Neuronal stem cell (in vitro differentiated cells): Measurements from ENCODE around the gene CXorf58.

Source experiments
- DNase-seq: peaks from one replicate; pipeline ENCODE4 v3.0.0-alpha.2; 2013; ENCODE audit warnings: low spot score
- H2AFZ ChIP-seq: one replicate; pipeline ENCODE4 v1.6.1; 2013; ENCODE audit warnings: mild to moderate bottlenecking, low read length, inconsistent platforms
- H2AK5ac ChIP-seq: 2 replicates; pipeline ENCODE4 v1.6.1; 2013; ENCODE audit warnings: low read depth, mild to moderate bottlenecking, inconsistent platforms, low read length, moderate library complexity, mixed read lengths
- H2BK120ac ChIP-seq: 2 replicates; pipeline ENCODE4 v1.6.1; 2013; ENCODE audit warnings: low read depth, mild to moderate bottlenecking, inconsistent platforms, low read length, moderate library complexity, mixed read lengths
- H2BK12ac ChIP-seq: one replicate; pipeline ENCODE4 v1.6.1; 2013; ENCODE audit warnings: low read length, inconsistent platforms
- H2BK15ac ChIP-seq: 2 replicates; pipeline ENCODE4 v1.6.1; 2013; ENCODE audit warnings: mild to moderate bottlenecking, low read length, inconsistent platforms, mixed read lengths
- H2BK5ac ChIP-seq: one replicate; pipeline ENCODE4 v1.6.1; 2013; ENCODE audit warnings: inconsistent platforms, mild to moderate bottlenecking, low read length, moderate library complexity
- H3K14ac ChIP-seq: one replicate; pipeline ENCODE4 v1.6.1; 2013; ENCODE audit warnings: low read length, inconsistent platforms
- H3K18ac ChIP-seq: 2 replicates; pipeline ENCODE4 v1.6.1; 2013; ENCODE audit warnings: low read length, inconsistent platforms
- H3K23ac ChIP-seq: 2 replicates; pipeline ENCODE4 v1.6.1; 2013; ENCODE audit warnings: low read depth, mild to moderate bottlenecking, mixed read lengths, low read length, inconsistent platforms; ENCODE audit not compliant: poor library complexity
- H3K27ac ChIP-seq: replicated peaks from 3 replicates; pipeline ENCODE4 v1.5.1; 2013; ENCODE audit warnings: low read length, inconsistent platforms
- H3K27me3 ChIP-seq, 3 experiments: 2 replicates each; pipeline ENCODE4 v1.6.1; 2013; ENCODE audit warnings: low read length in 3 of 3, mild to moderate bottlenecking in 2 of 3, inconsistent platforms in 1 of 3, low read depth in 1 of 3, mixed read lengths in 1 of 3, moderate library complexity in 1 of 3; ENCODE audit not compliant: control insufficient read depth in 3 of 3, insufficient read depth in 3 of 3
- H3K36me3 ChIP-seq, 2 donors: replicated peaks in 1 of 2; 2 replicates each; pipeline ENCODE4 v1.6.1; 2013; ENCODE audit warnings: low read length in 2 of 2; ENCODE audit not compliant: control insufficient read depth in 2 of 2, insufficient read depth in 2 of 2
- H3K4ac ChIP-seq: 2 replicates; pipeline ENCODE4 v1.6.1; 2013; ENCODE audit warnings: inconsistent platforms, mild to moderate bottlenecking, low read length, moderate library complexity
- H3K4me1 ChIP-seq, 2 donors: 1 replicate in 1 of 2; 2 replicates in 1 of 2; pipeline ENCODE4 v1.6.1; 2013; ENCODE audit warnings: low read length in 2 of 2, low read depth in 1 of 2; ENCODE audit not compliant: control insufficient read depth in 2 of 2, insufficient read depth in 1 of 2
- H3K4me2 ChIP-seq: one replicate; pipeline ENCODE4 v1.6.1; 2013; ENCODE audit warnings: mild to moderate bottlenecking, low read length, inconsistent platforms; ENCODE audit not compliant: insufficient read depth, poor library complexity, severe bottlenecking
- H3K4me3 ChIP-seq, 2 donors: 2 replicates each; pipeline ENCODE4 v1.5.1; 2013; ENCODE audit warnings: low read length in 2 of 2, mild to moderate bottlenecking in 2 of 2, inconsistent platforms in 1 of 2, moderate library complexity in 1 of 2
- H3K79me1 ChIP-seq: one replicate; pipeline ENCODE4 v1.6.1; 2013; ENCODE audit warnings: low read depth, mild to moderate bottlenecking, inconsistent platforms, low read length, moderate library complexity
- H3K9ac ChIP-seq: one replicate; pipeline ENCODE4 v1.6.1; 2013; ENCODE audit warnings: mild to moderate bottlenecking, low read depth, low read length, inconsistent platforms; ENCODE audit not compliant: poor library complexity
- H3K9me3 ChIP-seq, 2 donors: replicated peaks in 1 of 2; 2 replicates each; pipeline versions ENCODE3 to v1.6.1; 2013; ENCODE audit warnings: low read length in 2 of 2, mild to moderate bottlenecking in 2 of 2, inconsistent platforms in 1 of 2, low read depth in 1 of 2, mixed read lengths in 1 of 2, moderate library complexity in 1 of 2; ENCODE audit not compliant: control insufficient read depth in 2 of 2, insufficient read depth in 1 of 2
- H4K8ac ChIP-seq: one replicate; pipeline ENCODE4 v1.6.1; 2013; ENCODE audit warnings: low read depth, mild to moderate bottlenecking, inconsistent platforms, low read length, moderate library complexity
- H4K91ac ChIP-seq: one replicate; pipeline ENCODE4 v1.6.1; 2013; ENCODE audit warnings: low read length, low read depth, mild to moderate bottlenecking, inconsistent platforms; ENCODE audit not compliant: poor library complexity
- WGBS, 2 donors: extraction: QIAGEN DNeasy Blood & Tissue Kit; methylation state at CpG; one replicate each; pipeline ENCODE4 v1.1.7; 2013; ENCODE audit warnings: missing lambda C conversion rate in 2 of 2, mixed read lengths in 1 of 2; ENCODE audit not compliant: insufficient read length in 2 of 2, insufficient replicate concordance in 1 of 2; ENCODE audit errors: extremely low coverage in 2 of 2; 5-methylcytosine and 5-hydroxymethylcytosine counted together

The CXorf58 gene

DNA sequence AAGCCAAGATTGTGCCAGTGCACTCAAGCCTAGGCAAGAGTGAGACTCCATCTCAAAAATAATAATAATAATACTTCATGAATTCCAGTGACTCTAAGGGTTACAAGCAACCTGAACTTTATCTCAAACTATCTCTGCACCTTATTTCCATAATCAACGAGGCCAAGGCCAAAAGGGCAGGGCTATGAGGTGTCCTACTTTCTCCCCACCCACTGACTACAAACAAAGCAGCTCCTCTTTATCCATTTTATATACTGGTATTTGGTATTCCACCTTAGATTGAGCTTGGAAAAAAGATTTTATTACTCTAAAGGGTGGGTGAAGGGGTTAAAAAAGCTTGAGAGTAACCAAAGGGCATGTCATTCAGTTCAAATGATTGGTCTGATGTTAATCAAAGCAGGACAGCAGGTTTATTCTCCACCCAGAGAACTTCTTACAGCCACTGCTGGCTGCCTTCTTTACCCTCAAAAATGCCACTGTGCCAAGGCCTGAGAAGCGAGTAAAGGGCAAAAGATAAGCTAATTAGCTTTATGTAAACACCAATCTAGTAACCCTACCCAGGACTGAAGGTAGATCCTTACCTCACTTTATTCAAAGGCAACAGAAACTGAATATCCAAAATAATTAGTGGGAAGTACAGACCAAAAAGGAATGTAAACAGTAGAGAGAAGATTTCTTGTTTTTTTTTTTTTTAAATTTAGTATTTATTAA, 28.3 kb upstream of the CXorf58 start:
- no CpG with 5 or more reads among the region's 2 CpGs for WGBS, 2 donors

DNA sequence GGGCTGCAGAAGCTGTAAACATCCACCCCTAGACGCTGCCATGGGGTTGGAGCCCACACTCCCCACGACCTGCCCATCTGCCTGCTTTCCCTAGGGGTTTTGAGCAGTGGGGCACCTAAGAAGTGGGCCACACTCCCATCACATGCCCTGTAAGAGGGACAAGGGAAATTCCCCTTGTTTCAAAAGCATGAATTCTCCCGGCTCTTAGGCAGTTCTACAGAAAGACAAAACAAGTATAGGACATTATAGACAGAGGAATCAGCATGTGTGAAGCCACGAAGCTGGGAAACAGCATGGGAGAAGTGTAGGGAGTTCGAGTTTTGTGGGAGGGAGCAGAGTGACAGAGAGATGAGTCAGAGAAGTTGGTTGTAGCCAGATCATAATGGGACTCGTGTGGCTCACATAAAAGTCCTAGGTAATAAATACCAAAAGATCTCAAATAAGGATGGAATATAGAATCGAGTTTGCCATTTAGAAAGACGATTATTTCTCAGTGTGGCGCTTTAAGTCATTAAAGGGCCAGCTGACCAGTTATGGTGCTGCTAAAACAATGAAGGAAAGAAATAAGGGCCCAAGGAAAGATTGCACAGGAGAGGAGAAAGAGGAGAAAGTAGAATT, 24.0 kb upstream of the CXorf58 start:
- H3K4ac ChIP-seq: no peak overlapping the region
- no peak overlapping the region for H2AFZ ChIP-seq
- H3K79me1 ChIP-seq: no peaks in the 10 kb centered on the region
- no peaks in the 10 kb centered on the region for H3K27me3 ChIP-seq
- no peak overlapping the region for H2BK5ac ChIP-seq
- no peak overlapping the region for H3K27ac ChIP-seq
- no peak for DNase-seq
- H3K23ac ChIP-seq: no peak overlapping the region
- no peak overlapping the region for H3K18ac ChIP-seq
- H4K8ac ChIP-seq: no peak overlapping the region
- no peak overlapping the region for H2BK15ac ChIP-seq
- no peaks in the 10 kb centered on the region for H3K4me1 ChIP-seq
- H4K91ac ChIP-seq: no peak overlapping the region
- no peaks in the 10 kb centered on the region for H3K36me3 ChIP-seq
- H3K4me2 ChIP-seq: no peak overlapping the region
- H3K4me3 ChIP-seq: no peak overlapping the region
- no peak overlapping the region for H2BK12ac ChIP-seq
- no peak overlapping the region for H2BK120ac ChIP-seq
- no peaks in the 10 kb centered on the region for H3K9me3 ChIP-seq
- no peak overlapping the region for H3K9ac ChIP-seq
- no peak overlapping the region for H3K14ac ChIP-seq
- no peak overlapping the region for H2AK5ac ChIP-seq
- WGBS, 2 donors: no CpG with 5 or more reads among the region's 9 CpGs

More for the DNA sequence above, 28.3 kb upstream of the CXorf58 start:
- Histone ChIP-seq H2AFZ (no peak overlapping the region), H2AK5ac (no peak overlapping the region), H3K36me3 (peaks cover 0 to 9% of the 10 kb centered on the region in 2 donors), H3K18ac (no peak overlapping the region), H3K4ac (no peak overlapping the region), H3K9ac (no peak overlapping the region), H2BK5ac (no peak overlapping the region), H4K8ac (no peak overlapping the region), H3K4me2 (no peak overlapping the region), H2BK120ac (no peak overlapping the region), H3K23ac (no peak overlapping the region), H3K4me1 (no peaks in the 10 kb centered on the region), H3K9me3 (no peaks in the 10 kb centered on the region), H3K27me3 (no peaks in the 10 kb centered on the region), H3K14ac (no peak overlapping the region), H2BK12ac (no peak overlapping the region), H4K91ac (no peak overlapping the region), H2BK15ac (no peak overlapping the region), H3K79me1 (no peaks in the 10 kb centered on the region), H3K4me3 (no peak overlapping the region), H3K27ac (no peak overlapping the region)
- no peak for DNase-seq

DNA sequence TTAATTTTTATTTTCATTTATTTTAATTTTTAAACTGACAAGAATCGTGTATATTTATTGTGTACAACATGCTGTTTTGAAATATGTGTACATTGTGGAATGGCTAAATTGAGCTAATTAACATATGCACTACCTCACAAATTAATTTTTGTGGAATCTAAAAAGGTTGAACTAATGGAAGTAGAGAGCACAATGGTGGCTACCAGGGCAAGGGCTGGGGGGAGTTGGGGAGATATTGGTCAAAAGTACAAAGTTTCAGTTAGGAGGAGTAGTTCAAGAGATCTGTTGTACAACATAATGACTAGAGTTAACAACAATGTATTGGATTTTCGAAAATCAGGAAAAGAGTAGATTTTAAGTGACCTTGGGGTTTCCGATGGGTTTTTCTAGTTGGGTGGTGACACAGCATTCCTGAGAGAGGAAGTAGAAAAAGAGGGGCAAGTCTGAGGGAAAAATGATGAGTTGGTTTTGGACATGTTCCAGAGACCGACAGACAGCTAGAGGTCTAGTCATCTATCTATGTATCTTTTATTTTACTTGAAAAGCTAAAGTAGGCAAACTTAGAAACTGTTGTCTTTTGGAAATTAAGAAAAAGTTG, 23.3 kb upstream of the CXorf58 start:
- H2AFZ ChIP-seq: no peak overlapping the region
- H3K9ac ChIP-seq: no peak overlapping the region
- no peak overlapping the region for H3K4ac ChIP-seq
- H3K23ac ChIP-seq: no peak overlapping the region
- no peak overlapping the region for H2BK5ac ChIP-seq
- H2AK5ac ChIP-seq: no peak overlapping the region
- H4K91ac ChIP-seq: no peak overlapping the region
- no peak overlapping the region for H3K14ac ChIP-seq
- no peak overlapping the region for H2BK120ac ChIP-seq
- no peak overlapping the region for H3K27ac ChIP-seq
- DNase-seq: no peak
- H3K9me3 ChIP-seq: no peaks in the 10 kb centered on the region
- no peaks in the 10 kb centered on the region for H3K36me3 ChIP-seq
- no peak overlapping the region for H3K18ac ChIP-seq
- no peaks in the 10 kb centered on the region for H3K79me1 ChIP-seq
- H3K4me1 ChIP-seq: no peaks in the 10 kb centered on the region
- H3K27me3 ChIP-seq: no peaks in the 10 kb centered on the region
- H3K4me3 ChIP-seq: no peak overlapping the region
- H2BK12ac ChIP-seq: no peak overlapping the region
- no peak overlapping the region for H3K4me2 ChIP-seq
- H2BK15ac ChIP-seq: no peak overlapping the region
- H4K8ac ChIP-seq: no peak overlapping the region
- no CpG with 5 or more reads among the region's 4 CpGs for WGBS, 2 donors

DNA sequence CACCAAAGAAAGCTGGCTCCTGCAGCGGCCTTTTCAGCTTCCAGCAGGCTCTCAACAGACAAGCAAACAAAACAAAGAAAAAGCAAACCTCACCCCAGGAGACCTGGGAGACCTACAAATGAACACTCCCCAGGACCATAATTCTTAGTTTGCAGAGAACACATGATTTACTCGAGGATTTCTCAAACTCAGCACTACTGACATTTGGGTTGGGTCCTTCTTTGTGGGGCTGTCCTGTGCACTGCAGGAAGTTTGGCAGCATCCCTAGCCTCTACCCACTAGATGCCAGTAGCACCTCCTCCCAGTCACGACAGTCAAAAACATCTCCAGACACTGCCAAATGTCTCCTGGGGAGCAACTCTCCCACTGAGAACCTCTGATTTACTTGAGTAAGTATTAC, 22.0 kb upstream of the CXorf58 start:
- H3K4me3 ChIP-seq: no peak overlapping the region
- H2AK5ac ChIP-seq: no peak overlapping the region
- no peak overlapping the region for H2BK120ac ChIP-seq
- H2BK15ac ChIP-seq: no peak overlapping the region
- no peaks in the 10 kb centered on the region for H3K9me3 ChIP-seq
- H4K8ac ChIP-seq: no peak overlapping the region
- no peaks in the 10 kb centered on the region for H3K36me3 ChIP-seq
- no peak overlapping the region for H3K27ac ChIP-seq
- H2AFZ ChIP-seq: no peak overlapping the region
- H2BK12ac ChIP-seq: no peak overlapping the region
- H4K91ac ChIP-seq: no peak overlapping the region
- no CpG with 5 or more reads among the region's 3 CpGs for WGBS, 2 donors
- H3K18ac ChIP-seq: no peak overlapping the region
- H3K4ac ChIP-seq: no peak overlapping the region
- no peak overlapping the region for H3K14ac ChIP-seq
- H3K23ac ChIP-seq: no peak overlapping the region
- H3K9ac ChIP-seq: no peak overlapping the region
- H3K79me1 ChIP-seq: no peaks in the 10 kb centered on the region
- H2BK5ac ChIP-seq: no peak overlapping the region
- no peak for DNase-seq
- no peaks in the 10 kb centered on the region for H3K4me1 ChIP-seq
- no peak overlapping the region for H3K4me2 ChIP-seq
- H3K27me3 ChIP-seq: no peaks in the 10 kb centered on the region
